Common myeloid progenitor, CD34-positive (primary cell): ENCODE data around the gene PHOX2B.

Experiments
- CTCF ChIA-PET: fragments of 350-600 bp; sonication (Branson Sonifier 250); formaldehyde crosslinking; loops from one replicate; lab custom pipeline; 2021; ENCODE audit warnings: antibody characterized with exemption; lab: Charles Lee
- POLR2A ChIA-PET: fragments of 350-600 bp; sonication (Branson Sonifier 250); formaldehyde crosslinking; loops from one replicate; lab custom pipeline; 2021; ENCODE audit warnings: antibody characterized with exemption; lab: Charles Lee
- DNase-seq, 3 donors: peaks; one replicate each; pipeline versions ENCODE4 v3.0.0 to v3.0.0-alpha.2; 2013
- H3K27ac ChIP-seq, 2 experiments: 1 replicate in 1 of 2; 2 replicates in 1 of 2; pipeline ENCODE4 v1.7.0; 2013; ENCODE audit warnings: inconsistent platforms in 2 of 2, low read length in 2 of 2, mild to moderate bottlenecking in 2 of 2, low read depth in 1 of 2, moderate library complexity in 1 of 2; ENCODE audit not compliant: severe bottlenecking in 2 of 2, insufficient read depth in 1 of 2, poor library complexity in 1 of 2
- H3K27me3 ChIP-seq, 5 experiments: replicated peaks in 2 of 5; 1 replicate in 3 of 5; 2 replicates in 2 of 5; pipeline versions ENCODE4 v1.6.1 to v1.7.0; 2013; ENCODE audit warnings: low read length in 4 of 5, mild to moderate bottlenecking in 2 of 5, moderate library complexity in 2 of 5, inconsistent platforms in 1 of 5; ENCODE audit not compliant: insufficient read depth in 5 of 5, control insufficient read depth in 4 of 5
- H3K36me3 ChIP-seq, 4 experiments: 1 replicate in 2 of 4; 2 replicates in 2 of 4; pipeline versions ENCODE4 v1.6.1 to v1.7.0; 2013; ENCODE audit warnings: low read length in 3 of 4, control low read depth in 1 of 4, mild to moderate bottlenecking in 1 of 4; ENCODE audit not compliant: control insufficient read depth in 4 of 4, insufficient read depth in 4 of 4
- H3K4me1 ChIP-seq, 4 experiments: 1 replicate in 3 of 4; 2 replicates in 1 of 4; pipeline versions ENCODE4 v1.6.1 to v1.7.1; 2013; ENCODE audit warnings: low read length in 3 of 4, mild to moderate bottlenecking in 3 of 4, control low read depth in 1 of 4, inconsistent platforms in 1 of 4, moderate library complexity in 1 of 4; ENCODE audit not compliant: control insufficient read depth in 4 of 4, insufficient read depth in 4 of 4; ENCODE audit errors: control extremely low read depth in 1 of 4
- H3K4me3 ChIP-seq, 7 experiments: 1 replicate in 4 of 7; 2 replicates in 3 of 7; pipeline versions ENCODE4 v1.5.1 to v1.7.0; 2013; ENCODE audit warnings: mild to moderate bottlenecking in 7 of 7, low read length in 6 of 7, moderate library complexity in 6 of 7, inconsistent platforms in 2 of 7, low read depth in 2 of 7, control low read depth in 1 of 7; ENCODE audit not compliant: insufficient read depth in 4 of 7, control insufficient read depth in 1 of 7; ENCODE audit errors: extremely low read depth in 1 of 7
- H3K9me3 ChIP-seq, 5 experiments: 1 replicate in 4 of 5; 2 replicates in 1 of 5; pipeline versions ENCODE4 v1.6.1 to v1.7.1; 2013; ENCODE audit warnings: low read length in 4 of 5, mild to moderate bottlenecking in 2 of 5, inconsistent platforms in 1 of 5, low read depth in 1 of 5, moderate library complexity in 1 of 5; ENCODE audit not compliant: control insufficient read depth in 4 of 5, insufficient read depth in 2 of 5; ENCODE audit errors: control extremely low read depth in 1 of 5
- whole genome bisulfite sequencing: methylation state at CpG from one replicate; pipeline ENCODE4 v1.1.5; 2013; ENCODE audit not compliant: insufficient coverage; 5-methylcytosine and 5-hydroxymethylcytosine counted together

The PHOX2B gene

GRCh38 chr4:41753942-41754341, 5.4 kb upstream of the PHOX2B start:
- peak in 1 of 3 donors; percentile 8 for DNase-seq
- H3K36me3 ChIP-seq: no peaks in the 10 kb centered on the region
- no peak overlapping the region for H3K27ac ChIP-seq
- CTCF ChIA-PET: no interaction called here
- POLR2A ChIA-PET: no interaction called here
- H3K27me3 ChIP-seq: peaks cover 24 to 95% (median 66%) of the 10 kb centered on the region in 5 experiments
- H3K9me3 ChIP-seq: peaks cover 0 to 1% (median 0%) of the 10 kb centered on the region in 5 experiments
- H3K4me3 ChIP-seq: no peak overlapping the region
- peaks cover 0 to 9% (median 4%) of the 10 kb centered on the region in 4 experiments for H3K4me1 ChIP-seq

GRCh38 chr4:41752081-41752836, 3.7 kb upstream of the PHOX2B start:
- H3K27ac ChIP-seq: no peak overlapping the region
- DNase-seq: no peak
- H3K36me3 ChIP-seq: no peaks in the 10 kb centered on the region
- no peak overlapping the region for H3K4me3 ChIP-seq
- H3K27me3 ChIP-seq: peaks cover 26 to 100% (median 72%) of the 10 kb centered on the region in 5 experiments
- POLR2A ChIA-PET: no interaction called here
- peaks cover 0 to 1% (median 0%) of the 10 kb centered on the region in 5 experiments for H3K9me3 ChIP-seq
- CTCF ChIA-PET: interaction anchor here (0.8 to 1.0 kb wide), 2 partner anchors 10 to 27 kb away, joined by 3 read pairs; no protein-coding TSS in a partner anchor
- peaks cover 0 to 12% (median 4%) of the 10 kb centered on the region in 4 experiments for H3K4me1 ChIP-seq
- no CpG with 5 or more reads among the region's 10 CpGs for WGBS

- Histone ChIP-seq H3K36me3 (no peaks in the 10 kb centered on the region), H3K4me1 (peaks cover 0 to 12% (median 4%) of the 10 kb centered on the region in 4 experiments), H3K4me3 (peak overlapping the region in 2 of 7 experiments; percentile 25 to 45), H3K9me3 (peaks cover 0 to 5% (median 0%) of the 10 kb centered on the region in 5 experiments), H3K27me3 (peaks cover 21 to 100% (median 75%) of the 10 kb centered on the region in 5 experiments), H3K27ac (no peak overlapping the region)
- WGBS: 4% methylated on average over 26 of the region's 34 CpGs
- POLR2A ChIA-PET: no interaction called here
- DNase-seq: peak in 2 of 3 donors; percentile 22 to 36
- CTCF ChIA-PET: interaction anchor here (0.8 to 1.0 kb wide), 2 partner anchors 10 to 26 kb away, joined by 3 read pairs; no protein-coding TSS in a partner anchor
These were observed 3.0 kb upstream of the PHOX2B start for GRCh38 chr4:41751449-41752061.

GRCh38 chr4:41750626-41751448, 2.3 kb upstream of the PHOX2B start:
- DNase-seq: peak in 2 of 3 donors; percentile 37 to 46
- ChIA-PET CTCF (no interaction called here), POLR2A (no interaction called here)
- Histone ChIP-seq H3K36me3 (no peaks in the 10 kb centered on the region), H3K9me3 (peaks cover 0 to 8% (median 0%) of the 10 kb centered on the region in 5 experiments), H3K27ac (no peak overlapping the region), H3K27me3 (peaks cover 19 to 100% (median 74%) of the 10 kb centered on the region in 5 experiments), H3K4me3 (peak overlapping the region in 2 of 7 experiments; percentile 25 to 45), H3K4me1 (peaks cover 0 to 15% (median 4%) of the 10 kb centered on the region in 4 experiments)
- 4% methylated on average over 28 of the region's 40 CpGs for WGBS

DNA sequence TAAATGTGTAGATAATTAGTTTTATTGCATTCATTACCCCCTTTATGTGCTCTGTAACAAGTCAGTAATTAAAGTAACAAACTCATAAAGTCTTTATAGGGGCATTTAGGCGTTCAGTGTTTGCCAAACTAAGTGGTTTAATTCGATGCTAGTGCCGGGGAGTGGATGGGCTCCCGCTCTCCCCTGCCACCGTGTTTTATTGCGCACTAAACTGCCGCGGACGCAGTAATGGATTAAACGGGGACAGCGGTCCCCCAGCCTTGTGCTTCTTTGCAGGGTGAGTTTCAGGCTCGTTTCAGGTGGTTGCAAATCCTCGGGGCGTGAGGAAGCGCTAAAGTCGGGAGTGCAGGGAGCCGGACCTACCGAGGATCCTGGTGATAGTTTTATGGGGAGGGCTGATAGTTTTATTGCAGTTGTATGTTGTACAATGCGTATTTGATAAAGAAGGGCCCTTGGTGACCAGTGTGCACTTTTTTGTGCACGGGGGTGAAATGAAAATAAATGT, 1.6 kb upstream of the PHOX2B start:
- Histone ChIP-seq H3K4me3 (no peak overlapping the region), H3K9me3 (peaks cover 0 to 12% (median 3%) of the 10 kb centered on the region in 5 experiments), H3K27me3 (peaks cover 14 to 100% (median 73%) of the 10 kb centered on the region in 5 experiments), H3K36me3 (no peaks in the 10 kb centered on the region), H3K4me1 (peaks cover 0 to 15% (median 4%) of the 10 kb centered on the region in 4 experiments), H3K27ac (no peak overlapping the region)
- CTCF ChIA-PET: no interaction called here
- POLR2A ChIA-PET: no interaction called here
- WGBS: 2% methylated on average over 14 of the region's 20 CpGs
- DNase-seq: peak in 1 of 3 donors; percentile 19

GRCh38 chr4:41749631-41750039, 1.1 kb upstream of the PHOX2B start:
- Histone ChIP-seq H3K27me3 (peaks cover 8 to 100% (median 74%) of the 10 kb centered on the region in 5 experiments), H3K4me3 (no peak overlapping the region), H3K9me3 (peaks cover 0 to 14% (median 8%) of the 10 kb centered on the region in 5 experiments), H3K4me1 (peaks cover 0 to 15% (median 4%) of the 10 kb centered on the region in 4 experiments), H3K36me3 (no peaks in the 10 kb centered on the region), H3K27ac (no peak overlapping the region)
- peak in 1 of 3 donors; percentile 17 for DNase-seq
- ChIA-PET CTCF (no interaction called here), POLR2A (no interaction called here)
- WGBS: 10% methylated on average over 10 of the region's 12 CpGs
